IPS DF 6.9 (cell line): ENCODE measurements around the gene CEP120.

Experiments used
- DNase-seq: peaks from one replicate; pipeline ENCODE4 v3.0.0-alpha.2; 2013; ENCODE audit warnings: low read depth, low spot score
- H3K27ac ChIP-seq: one replicate; pipeline ENCODE4 v1.5.1; 2013; ENCODE audit warnings: low read length, control low read depth
- H3K27me3 ChIP-seq: 2 replicates; pipeline ENCODE4 v1.6.1; 2013; ENCODE audit warnings: mild to moderate bottlenecking, low read length; ENCODE audit not compliant: control insufficient read depth, insufficient read depth
- H3K36me3 ChIP-seq: 2 replicates; pipeline ENCODE4 v1.6.1; 2013; ENCODE audit warnings: low read length; ENCODE audit not compliant: control insufficient read depth, insufficient read depth
- H3K4me1 ChIP-seq: 2 replicates; pipeline ENCODE4 v1.6.1; 2013; ENCODE audit warnings: low read length; ENCODE audit not compliant: control insufficient read depth, insufficient read depth
- H3K4me3 ChIP-seq: 2 replicates; pipeline ENCODE4 v1.5.1; 2013; ENCODE audit warnings: mild to moderate bottlenecking, low read length
- H3K9me3 ChIP-seq: 2 replicates; pipeline ENCODE4 v1.6.1; 2013; ENCODE audit warnings: low read length, inconsistent platforms; ENCODE audit not compliant: control insufficient read depth, insufficient read depth
- WGBS: extraction: QIAGEN DNeasy Blood & Tissue Kit; methylation state at CpG from one replicate; pipeline ENCODE4 v1.1.7; 2013; ENCODE audit warnings: mixed read lengths, missing lambda C conversion rate; ENCODE audit not compliant: insufficient read length, insufficient coverage; 5-methylcytosine and 5-hydroxymethylcytosine counted together

CEP120 gene

GRCh38 chr5:123304777-123305316 lies 118.4 kb downstream of the CEP120 start:
- no peaks in the 10 kb centered on the region for H3K4me1 ChIP-seq
- no peaks in the 10 kb centered on the region for H3K27me3 ChIP-seq
- no peaks in the 10 kb centered on the region for H3K9me3 ChIP-seq
- no peak overlapping the region for H3K27ac ChIP-seq
- H3K36me3 ChIP-seq: no peaks in the 10 kb centered on the region
- H3K4me3 ChIP-seq: no peak overlapping the region
- no peak for DNase-seq

DNA sequence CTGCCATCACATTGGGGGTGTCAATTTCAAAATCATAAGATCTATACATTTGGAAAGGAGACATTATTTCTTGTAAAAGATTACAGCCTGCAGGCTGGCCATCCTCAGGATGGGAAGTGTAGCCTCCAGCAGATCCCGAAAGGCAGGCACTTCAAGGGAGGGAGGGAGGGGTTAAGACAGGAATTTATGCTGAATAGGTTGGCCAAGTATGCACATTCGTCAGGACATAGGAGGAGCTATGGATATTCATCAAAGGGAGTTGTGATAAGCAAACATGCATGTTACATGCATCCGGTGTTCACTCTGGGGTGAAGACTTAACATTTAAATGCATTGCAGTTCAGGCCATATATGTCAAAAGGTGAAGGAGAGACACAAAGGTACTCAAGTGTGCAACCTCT lies 119.4 kb downstream of the CEP120 start:
- Histone ChIP-seq H3K9me3 (no peaks in the 10 kb centered on the region), H3K4me1 (no peaks in the 10 kb centered on the region), H3K27me3 (no peaks in the 10 kb centered on the region), H3K36me3 (no peaks in the 10 kb centered on the region), H3K27ac (no peak overlapping the region), H3K4me3 (no peak overlapping the region)
- DNase-seq: no peak
- no CpG with 5 or more reads among the region's 3 CpGs for WGBS

- Histone ChIP-seq H3K4me3 (no peak overlapping the region), H3K27ac (no peak overlapping the region), H3K36me3 (no peaks in the 10 kb centered on the region), H3K9me3 (no peaks in the 10 kb centered on the region), H3K4me1 (no peaks in the 10 kb centered on the region), H3K27me3 (no peaks in the 10 kb centered on the region)
- DNase-seq: no peak
- WGBS: no CpG with 5 or more reads among the region's 4 CpGs
Measured at GRCh38 chr5:123300266-123300665, 122.9 kb downstream of the CEP120 start.

GRCh38 chr5:123299136-123299535 lies 124.1 kb downstream of the CEP120 start:
- DNase-seq: no peak
- WGBS: no CpG with 5 or more reads among the region's 1 CpG
- no peak overlapping the region for H3K27ac ChIP-seq

GRCh38 chr5:123298335-123299030 lies 124.7 kb downstream of the CEP120 start:
- no peaks in the 10 kb centered on the region for H3K36me3 ChIP-seq
- no peaks in the 10 kb centered on the region for H3K27me3 ChIP-seq
- no peaks in the 10 kb centered on the region for H3K9me3 ChIP-seq
- no peak for DNase-seq
- no peak overlapping the region for H3K4me3 ChIP-seq
- H3K27ac ChIP-seq: no peak overlapping the region
- H3K4me1 ChIP-seq: no peaks in the 10 kb centered on the region
- no CpG with 5 or more reads among the region's 2 CpGs for WGBS

More at GRCh38 chr5:123299136-123299535, 124.1 kb downstream of the CEP120 start:
- Histone ChIP-seq H3K9me3 (no peaks in the 10 kb centered on the region), H3K4me3 (no peak overlapping the region), H3K4me1 (no peaks in the 10 kb centered on the region), H3K27me3 (no peaks in the 10 kb centered on the region), H3K36me3 (no peaks in the 10 kb centered on the region)

- Histone ChIP-seq H3K4me1 (no peaks in the 10 kb centered on the region), H3K4me3 (no peak overlapping the region), H3K27ac (no peak overlapping the region), H3K27me3 (no peaks in the 10 kb centered on the region), H3K9me3 (no peaks in the 10 kb centered on the region), H3K36me3 (no peaks in the 10 kb centered on the region)
- WGBS: no CpG with 5 or more reads among the region's 1 CpG
- DNase-seq: no peak
Measured at GRCh38 chr5:123297866-123298265, 125.3 kb downstream of the CEP120 start.

- Histone ChIP-seq H3K36me3 (no peaks in the 10 kb centered on the region), H3K27me3 (no peaks in the 10 kb centered on the region), H3K4me3 (no peak overlapping the region), H3K4me1 (no peaks in the 10 kb centered on the region), H3K9me3 (no peaks in the 10 kb centered on the region), H3K27ac (no peak overlapping the region)
- no CpG with 5 or more reads among the region's 2 CpGs for WGBS
- no peak for DNase-seq
Measured at GRCh38 chr5:123297198-123297831, 125.9 kb downstream of the CEP120 start.
